Activated CD8-positive, alpha-beta memory T cell treated with anti-CD3 and anti-CD28 coated beads for 36 hours (primary cell): ENCODE measurements around the gene CD300H. TPM values are rescaled to one million over a fixed set of nuclear protein-coding genes. Genes with fewer than 3 reads are reported as not detected.
"Not testable (repeated sequence)": the region's sequence is repeated elsewhere in the genome, so short reads cannot be mapped to it uniquely, and the experiment has no call there.

Source experiments
- CTCF ChIA-PET: fragments of 350-600 bp; sonication (Branson Sonifier 250); formaldehyde crosslinking; loops from one replicate; lab custom pipeline; 2021; ENCODE audit warnings: antibody characterized with exemption; lab: Charles Lee
- POLR2A ChIA-PET: fragments of 350-600 bp; sonication (Branson Sonifier 250); formaldehyde crosslinking; loops from one replicate; lab custom pipeline; 2021; ENCODE audit warnings: antibody characterized with exemption; lab: Charles Lee
- total RNA-seq, 2 experiments: library from RNA; stranded (reverse); gene quantifications; one replicate each; pipeline ENCODE4 v1.2.3, GENCODE V29; 2021

Gene CD300H
- total RNA-seq, 2 experiments from 2014 or later = not detected

DNA sequence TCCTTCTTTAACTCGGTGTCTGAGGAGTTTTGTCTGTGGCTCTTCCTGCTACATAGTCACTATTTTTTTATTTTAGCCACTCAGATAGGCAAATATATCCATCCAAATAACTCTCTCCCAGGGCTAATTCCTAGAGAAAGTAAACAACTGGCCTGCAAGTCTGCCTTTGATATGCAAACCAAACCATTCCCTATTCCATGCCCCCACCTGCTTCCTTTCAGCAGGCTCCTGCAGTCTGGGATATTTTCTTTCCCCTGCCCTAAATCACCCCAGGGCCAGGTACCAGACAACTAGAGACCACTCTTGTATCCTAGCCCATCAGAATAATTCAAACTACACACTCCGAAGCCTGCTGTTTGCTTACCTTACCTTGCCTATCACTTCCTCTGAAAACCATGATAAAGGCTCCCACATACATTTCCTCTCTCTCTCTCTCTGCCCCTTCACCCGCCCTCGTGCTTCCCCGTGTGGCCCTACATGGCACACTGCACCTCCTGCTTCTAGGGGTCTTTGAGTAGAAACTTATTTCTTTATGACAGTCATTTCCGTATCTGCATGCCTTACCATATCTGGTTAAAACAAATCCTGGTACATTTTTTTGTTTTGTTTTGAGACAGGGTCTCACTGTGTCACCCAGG, 8.3 kb downstream of the CD300H start:
- ChIA-PET POLR2A (no interaction called here), CTCF (no interaction called here)

DNA sequence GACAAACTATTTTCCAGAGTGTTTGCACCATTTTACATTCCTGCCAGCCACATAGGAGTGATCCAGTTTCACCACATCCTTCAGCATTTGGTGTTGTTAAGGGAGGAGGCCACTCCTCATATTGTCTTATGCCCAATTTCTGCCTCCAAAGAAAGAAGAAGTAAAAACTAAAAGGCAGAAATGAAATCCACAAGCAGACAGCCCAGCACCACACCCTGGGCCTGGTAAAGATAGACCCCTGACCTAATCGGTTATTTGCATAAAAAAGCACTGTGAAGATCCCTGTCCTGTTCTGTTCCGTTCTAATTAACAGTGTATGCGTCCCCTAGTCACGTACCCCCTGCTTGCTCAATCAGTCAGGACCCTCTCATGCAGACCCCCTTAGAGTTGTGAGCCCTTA, 8.9 kb downstream of the CD300H start:
- POLR2A ChIA-PET, CTCF ChIA-PET: not testable (repeated sequence)

DNA sequence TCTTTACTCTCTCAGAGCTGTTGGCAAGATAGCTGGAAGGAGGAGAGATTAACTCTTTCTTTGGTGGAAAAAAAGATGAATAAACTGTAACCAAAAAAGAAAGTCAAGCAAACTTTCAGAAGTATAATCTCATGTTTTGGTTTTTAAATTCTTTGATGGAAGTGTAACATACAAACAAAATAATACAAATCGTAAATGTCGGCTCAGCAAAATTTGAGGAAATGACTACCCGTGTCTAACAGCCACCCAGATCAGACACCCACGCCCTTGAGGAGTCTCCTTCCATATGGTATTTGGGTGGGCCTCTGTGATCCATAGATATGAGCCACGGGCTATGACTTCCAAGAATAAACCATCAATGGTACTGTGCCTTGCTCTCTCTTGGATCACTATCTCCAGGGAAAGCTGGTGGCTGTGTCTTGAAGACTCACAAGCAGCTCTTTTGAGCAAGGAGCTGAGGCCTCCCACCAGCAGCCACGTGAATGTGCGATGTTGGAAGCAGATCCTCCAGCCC, 11.8 kb downstream of the CD300H start:
- CTCF ChIA-PET = no interaction called here
- POLR2A ChIA-PET = no interaction called here

DNA sequence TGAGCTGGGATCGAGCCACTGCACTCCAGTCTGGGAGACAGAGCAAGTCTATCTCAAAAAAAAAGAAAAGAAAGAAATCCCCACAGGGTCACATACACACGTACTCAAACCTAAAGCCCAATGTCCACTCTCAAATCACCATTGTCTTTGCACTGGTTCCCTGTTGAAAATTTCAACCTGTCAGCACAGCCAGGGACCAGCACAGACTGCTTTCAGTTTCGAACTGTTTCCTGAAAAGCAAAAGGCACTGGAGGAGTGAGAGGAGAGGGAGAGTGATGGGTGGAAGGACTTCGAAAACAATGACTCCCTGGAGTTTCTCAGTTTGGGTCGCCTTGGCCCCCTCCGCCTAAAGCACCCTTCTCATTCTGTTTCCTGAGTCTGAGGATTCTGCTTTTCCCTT, 12.4 kb downstream of the CD300H start:
- ChIA-PET CTCF (no interaction called here), POLR2A (no interaction called here)

DNA sequence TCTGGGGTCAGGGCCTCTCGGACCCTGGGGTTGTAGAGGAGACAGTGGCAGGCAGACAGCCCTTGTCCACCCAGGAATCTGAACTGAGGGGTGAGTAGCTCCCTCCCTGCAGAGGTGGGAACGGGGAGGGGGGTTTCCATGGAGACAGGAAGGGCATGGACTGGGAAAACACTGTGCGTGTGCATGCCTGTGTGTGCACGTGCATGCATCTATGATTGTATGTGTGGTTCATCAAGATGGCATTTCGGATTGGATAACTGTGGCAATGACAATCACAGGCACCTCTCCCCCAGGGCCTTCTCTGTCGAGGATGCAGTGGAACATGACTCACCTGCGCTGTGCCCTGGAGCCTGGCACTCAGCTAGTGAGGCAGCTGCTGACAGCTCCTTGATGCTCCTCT, 15.3 kb downstream of the CD300H start:
- ChIA-PET CTCF (interaction anchor here (1.0 kb wide), 1 partner anchor 14 kb away, joined by 4 read pairs; no protein-coding TSS in a partner anchor), POLR2A (no interaction called here)

DNA sequence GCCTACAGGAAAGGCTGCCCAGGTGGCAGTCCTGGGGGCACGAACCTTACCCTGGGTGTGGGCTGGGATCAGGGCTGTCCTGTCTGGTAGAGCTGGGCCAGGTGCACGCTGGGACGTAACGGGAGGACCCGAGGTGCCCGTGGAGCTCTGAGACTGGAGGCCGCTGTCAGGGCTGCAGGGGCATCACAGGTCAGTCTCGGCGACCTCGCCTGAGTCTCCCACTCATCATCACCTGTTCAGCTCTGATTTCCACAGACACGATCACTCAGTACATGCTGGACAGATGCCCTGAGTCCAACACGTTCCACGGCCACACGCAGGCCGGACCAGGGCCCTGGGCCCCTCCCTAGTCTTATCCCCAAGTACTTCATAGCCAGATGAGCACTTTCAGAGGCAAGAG, 16.7 kb downstream of the CD300H start:
- ChIA-PET CTCF (no interaction called here), POLR2A (no interaction called here)

DNA sequence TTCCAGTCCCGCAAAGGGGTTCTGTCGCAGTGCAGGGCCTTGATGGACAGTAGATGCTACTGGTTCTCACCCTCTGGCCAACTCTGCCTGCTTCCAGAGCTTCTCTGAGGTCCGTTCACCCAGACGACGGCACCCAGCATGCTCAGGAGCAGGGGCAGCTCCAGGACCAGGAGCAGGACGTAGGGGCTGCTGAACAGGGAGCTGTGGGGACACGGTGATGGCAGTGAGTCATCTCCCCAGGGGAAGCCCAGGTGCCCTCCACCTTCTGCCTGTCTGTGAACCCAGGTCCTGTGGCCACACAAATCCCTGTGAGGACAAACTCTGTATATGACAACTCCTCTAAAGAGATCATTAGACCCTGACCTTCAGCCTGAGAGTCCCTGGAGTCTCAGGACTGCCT, 18.0 kb downstream of the CD300H start:
- ChIA-PET CTCF (no interaction called here), POLR2A (no interaction called here)

DNA sequence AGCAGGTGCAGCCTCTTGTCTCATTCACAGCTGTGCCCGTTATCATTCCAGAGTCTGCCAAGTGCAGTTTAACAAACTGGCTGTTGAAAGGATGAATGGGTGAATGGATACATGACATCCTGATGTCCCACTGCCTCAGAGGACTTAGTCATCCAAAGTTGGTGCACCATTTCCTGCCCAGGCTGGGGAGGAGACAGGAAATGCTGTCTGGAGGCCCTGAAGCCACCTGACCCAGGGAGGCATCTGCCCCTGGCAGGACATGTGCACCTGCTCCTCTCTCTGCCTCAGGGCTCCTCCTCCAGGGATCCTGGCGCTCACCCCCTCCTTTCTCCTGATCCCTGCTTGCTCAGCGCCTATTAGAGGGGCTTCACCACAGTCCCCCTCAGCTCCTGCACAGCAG, 19.6 kb downstream of the CD300H start:
- CTCF ChIA-PET = no interaction called here

DNA sequence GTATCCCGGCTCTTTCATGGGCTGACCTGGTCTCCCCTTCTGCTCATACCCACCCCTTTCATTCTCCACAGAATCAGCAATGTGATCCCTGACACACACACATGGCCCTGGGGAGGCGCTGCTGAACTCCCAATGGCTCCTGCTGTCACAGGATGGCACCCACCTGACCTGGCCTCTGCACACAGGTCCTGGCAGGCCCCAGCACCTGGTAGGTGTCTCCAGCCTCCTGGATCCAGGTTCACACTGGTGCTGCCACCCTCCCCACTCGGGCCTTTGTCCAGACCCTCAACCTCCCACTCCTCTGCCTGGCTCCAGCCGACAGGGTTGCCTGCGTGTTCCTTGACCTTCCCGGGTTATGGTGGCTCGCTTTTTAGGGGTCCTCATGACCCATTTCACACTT, 20.0 kb downstream of the CD300H start:
- POLR2A ChIA-PET = no interaction called here
- CTCF ChIA-PET = no interaction called here

More for the DNA sequence above, 19.6 kb downstream of the CD300H start:
- POLR2A ChIA-PET = no interaction called here

DNA sequence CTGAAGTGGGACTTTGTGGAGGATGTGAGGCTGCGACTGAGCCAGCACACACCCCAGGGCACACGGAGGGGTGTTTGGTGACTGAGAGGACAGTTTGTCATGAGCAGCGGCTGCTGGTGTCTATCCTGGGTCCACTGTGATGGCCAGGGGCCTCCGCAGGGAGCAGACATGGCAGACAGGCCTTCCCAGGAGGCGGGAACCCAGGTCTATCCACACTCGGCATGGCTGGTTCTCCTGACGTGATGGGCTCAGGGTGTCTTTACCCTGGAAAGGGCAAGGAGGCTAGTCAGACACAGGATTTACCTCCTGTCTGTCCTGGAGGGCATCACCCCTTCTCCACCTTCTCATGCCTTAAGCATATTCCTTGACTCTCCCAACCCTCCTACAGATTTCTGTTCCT, 20.7 kb downstream of the CD300H start:
- CTCF ChIA-PET = no interaction called here
- POLR2A ChIA-PET = interaction anchor here (0.5 kb wide), 1 partner anchor 94 kb away, joined by 3 read pairs; no protein-coding TSS in a partner anchor

DNA sequence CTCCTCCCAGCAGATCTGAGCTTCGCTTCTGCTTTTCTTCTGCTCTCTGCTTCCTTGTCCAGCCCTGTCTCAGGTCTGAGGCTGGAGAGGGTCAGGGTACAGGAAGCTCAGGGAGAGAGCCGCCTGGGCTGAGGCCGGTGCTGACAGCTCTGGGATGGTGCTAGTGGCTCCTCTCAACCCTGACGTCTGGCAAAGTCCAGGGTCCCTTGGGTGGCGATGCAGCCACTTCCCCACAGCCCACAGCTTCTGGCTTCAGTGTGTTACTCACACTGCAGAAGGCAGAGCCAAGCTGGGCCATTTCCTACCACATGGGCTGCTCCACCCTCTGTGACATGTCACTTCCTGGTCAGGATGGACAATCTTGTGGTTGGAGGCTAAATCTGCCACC, 21.5 kb downstream of the CD300H start, which contains the start of gene CD300C:
Gene CD300C (minus strand): TSS at position 273 of the 388 bp plus-strand sequence. CDS start 333 bp downstream, outside the sequence.
- ChIA-PET POLR2A (no interaction called here), CTCF (no interaction called here)

DNA sequence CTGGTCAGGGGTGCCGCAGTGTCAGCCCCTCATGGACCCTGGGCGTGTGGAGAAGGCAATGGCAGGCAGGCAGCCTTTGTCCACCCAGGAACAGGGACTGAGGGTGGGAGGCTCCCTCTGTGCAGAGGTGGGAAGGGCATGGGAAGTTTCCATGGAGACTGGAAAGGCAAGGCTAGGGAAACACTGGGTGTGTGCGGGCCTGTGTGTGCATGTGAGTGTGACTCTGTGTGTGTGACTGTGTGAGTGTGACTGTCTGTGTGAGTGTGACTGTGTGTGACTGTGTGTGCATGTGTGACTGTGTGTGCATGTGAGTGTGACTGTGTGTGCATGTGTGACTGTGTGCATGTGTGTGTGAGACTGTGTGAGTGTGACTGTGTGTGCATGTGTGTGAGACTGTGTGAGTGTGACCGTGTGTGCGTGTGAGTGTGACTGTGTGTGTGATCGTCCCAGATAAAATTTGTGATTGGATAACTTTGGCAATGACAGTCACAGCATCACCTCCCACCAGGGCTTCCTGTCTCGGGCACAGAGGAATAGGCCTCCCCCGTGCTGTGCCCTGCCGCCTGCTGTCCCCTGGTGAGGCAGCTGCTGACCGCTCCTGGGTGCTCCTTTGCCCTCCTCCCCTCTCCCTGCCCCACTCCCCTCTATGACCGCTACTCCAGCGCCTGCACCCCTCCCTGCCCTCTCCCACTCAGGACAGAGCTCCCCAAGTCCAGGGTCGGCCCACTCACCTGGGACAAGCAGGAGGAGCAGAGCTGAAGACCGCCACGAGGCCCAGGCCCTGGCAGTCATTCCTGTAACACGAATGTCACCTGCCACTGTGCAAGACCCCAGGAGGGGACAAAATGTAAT, 22.1 kb downstream of the CD300H start:
- ChIA-PET POLR2A (no interaction called here), CTCF (no interaction called here)

DNA sequence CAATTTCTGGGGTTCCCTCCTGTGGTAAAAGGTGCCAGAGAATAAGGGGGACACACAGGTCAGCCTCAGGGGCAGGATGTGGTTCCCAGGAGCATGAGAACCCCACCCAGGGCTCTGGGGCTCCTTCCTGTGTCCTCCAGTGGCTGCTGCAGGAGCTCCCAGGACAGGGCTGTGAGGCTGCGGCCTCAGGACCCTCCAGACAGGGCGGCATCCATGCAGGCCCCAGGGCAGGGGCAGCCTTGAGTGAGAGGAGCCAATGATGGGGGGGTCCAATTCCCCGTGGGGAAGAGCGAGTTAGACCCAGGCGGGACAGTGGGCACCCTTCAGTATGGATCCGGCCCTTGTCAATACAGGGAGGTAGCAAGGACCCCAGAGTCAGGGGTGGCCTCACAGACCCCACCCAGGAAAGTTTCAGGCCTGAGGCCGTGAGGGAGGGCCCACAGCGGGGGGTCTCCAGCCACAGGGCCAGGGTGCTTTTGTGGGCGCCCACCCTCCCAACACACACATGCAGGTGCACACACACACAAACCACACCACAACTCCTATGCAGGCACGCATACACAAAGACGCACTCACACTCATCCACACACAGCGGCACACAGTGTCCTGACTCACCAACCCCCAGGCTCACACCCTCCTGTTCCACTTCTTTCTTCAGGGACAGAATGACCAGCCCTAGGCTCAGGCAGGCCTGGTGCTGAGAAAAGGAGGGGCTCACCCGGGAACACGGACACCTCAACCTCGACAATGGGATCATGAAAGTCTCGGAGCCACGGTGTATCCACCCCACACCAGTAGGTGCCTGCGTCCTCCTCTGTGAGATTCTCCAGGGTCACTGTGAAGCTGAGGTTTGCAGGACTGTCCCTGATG, 23.2 kb downstream of the CD300H start:
- ChIA-PET POLR2A (no interaction called here), CTCF (interaction anchor here (0.5 kb wide), 1 partner anchor 125 kb away, joined by 4 read pairs; no protein-coding TSS in a partner anchor)

DNA sequence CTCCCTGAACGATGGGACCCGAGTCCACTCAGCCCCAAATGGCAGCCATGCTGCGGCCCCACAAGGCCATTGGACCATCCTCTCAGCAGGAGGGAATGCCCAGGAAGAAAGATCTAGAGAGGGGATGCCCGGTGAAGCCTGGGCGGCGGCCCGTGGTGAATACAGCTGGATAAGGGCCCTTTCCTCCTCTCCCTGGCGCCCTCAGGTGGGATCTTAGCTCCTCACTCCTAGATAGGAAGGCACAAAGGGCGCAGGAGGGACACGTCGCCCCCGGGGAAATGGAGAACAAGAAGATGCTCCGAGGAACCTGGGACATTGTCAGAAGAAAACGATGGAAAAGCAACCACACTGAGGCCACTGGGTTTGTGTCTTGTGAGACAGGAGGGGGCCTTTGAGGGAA, 23.9 kb downstream of the CD300H start:
- ChIA-PET CTCF (no interaction called here), POLR2A (no interaction called here)

DNA sequence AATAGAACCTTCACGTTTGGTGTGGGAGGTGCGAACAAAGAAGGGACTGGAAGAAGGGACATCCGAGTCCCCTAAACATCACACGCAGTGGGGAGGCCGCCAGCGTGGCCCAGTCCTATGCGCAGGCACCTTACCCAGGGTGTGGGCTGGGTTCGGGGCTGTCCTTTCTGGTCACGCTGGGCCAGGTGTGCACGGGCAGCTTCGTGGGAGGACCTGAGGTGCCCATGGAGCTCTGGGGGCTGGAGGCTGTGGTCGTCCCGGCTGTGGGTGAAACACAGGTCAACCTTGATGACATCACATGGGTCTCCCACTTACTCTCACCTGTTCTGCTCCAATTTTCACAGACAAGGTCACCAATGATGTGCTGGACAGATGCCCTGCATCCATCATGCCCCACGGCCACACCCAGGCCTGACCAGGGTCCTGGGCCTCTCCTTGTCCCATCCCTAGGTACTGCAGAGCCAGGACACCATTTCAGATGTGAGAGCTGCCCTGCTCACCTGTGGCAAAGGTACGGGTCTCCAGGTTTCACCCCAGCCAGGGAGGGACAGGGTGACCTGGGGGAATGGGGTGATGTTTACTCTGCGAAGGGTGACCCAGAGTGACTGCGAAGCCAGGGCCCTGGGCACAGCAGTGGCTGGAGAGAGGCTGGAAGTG, 24.5 kb downstream of the CD300H start:
- CTCF ChIA-PET = no interaction called here

DNA sequence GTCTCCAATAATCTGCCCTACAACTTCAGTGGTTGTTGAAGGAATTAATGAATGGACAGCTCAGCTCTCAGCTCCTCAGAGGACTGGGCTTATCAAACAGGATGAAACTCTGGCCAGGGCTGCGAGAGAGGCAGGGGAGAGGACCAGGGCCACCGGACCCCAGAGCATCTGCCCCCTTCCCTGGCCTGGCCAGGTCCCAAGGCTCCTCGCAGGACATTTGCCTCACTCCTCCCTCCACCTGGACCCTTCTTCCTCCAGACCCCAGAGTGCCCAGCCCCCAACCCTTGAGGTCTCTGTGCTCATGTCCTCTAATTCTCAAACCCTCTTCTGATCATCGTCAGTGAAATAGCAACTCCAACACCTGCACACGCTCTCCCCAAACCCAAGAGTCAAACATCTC, 25.1 kb downstream of the CD300H start:
- ChIA-PET CTCF (no interaction called here), POLR2A (no interaction called here)

More for the DNA sequence above, 24.5 kb downstream of the CD300H start:
- POLR2A ChIA-PET = no interaction called here

DNA sequence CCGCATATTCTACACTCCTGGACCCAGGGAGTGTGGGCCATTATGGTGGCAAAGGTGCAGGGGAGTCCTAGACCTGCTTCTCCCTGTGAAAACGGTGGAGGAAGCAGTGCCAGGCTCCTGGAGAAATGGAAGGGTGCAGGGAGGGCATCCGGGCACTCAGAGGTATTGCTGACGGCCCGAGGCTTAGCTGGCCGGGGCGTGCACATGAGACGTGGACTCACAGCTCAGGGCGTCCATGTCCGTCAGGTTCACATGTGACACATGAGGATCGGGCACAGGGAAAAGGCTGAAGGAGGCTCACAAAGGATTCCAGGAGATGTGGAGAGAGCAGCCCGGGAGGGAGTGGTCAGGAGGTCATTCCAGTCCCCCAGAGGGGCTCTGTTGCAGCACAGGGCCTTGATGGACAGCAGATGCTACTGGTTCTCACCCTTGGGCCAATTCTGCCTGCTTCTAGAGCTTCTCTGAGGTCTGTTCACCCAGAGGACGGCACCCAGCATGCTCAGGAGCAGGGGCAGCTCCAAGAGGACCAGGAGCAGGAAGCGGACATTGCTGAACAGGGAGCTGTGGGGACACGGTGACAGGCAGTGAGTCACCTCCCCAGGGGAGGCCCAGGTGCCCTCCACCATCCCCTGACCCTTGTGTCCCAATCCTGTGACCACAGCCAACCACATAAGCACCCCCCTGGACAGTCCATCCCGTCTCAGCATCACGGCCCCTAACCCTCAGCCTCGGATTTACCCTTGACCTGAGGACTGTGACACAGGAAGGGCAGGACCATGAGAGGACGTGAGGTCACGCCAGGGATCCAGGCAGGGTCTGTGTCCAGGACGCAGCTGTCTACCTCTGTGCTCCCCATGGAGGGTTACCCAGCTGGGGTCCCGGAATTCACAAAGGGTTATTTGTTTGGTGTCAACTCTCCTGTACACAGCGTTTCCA, 25.9 kb downstream of the CD300H start:
- ChIA-PET POLR2A (no interaction called here), CTCF (no interaction called here)

DNA sequence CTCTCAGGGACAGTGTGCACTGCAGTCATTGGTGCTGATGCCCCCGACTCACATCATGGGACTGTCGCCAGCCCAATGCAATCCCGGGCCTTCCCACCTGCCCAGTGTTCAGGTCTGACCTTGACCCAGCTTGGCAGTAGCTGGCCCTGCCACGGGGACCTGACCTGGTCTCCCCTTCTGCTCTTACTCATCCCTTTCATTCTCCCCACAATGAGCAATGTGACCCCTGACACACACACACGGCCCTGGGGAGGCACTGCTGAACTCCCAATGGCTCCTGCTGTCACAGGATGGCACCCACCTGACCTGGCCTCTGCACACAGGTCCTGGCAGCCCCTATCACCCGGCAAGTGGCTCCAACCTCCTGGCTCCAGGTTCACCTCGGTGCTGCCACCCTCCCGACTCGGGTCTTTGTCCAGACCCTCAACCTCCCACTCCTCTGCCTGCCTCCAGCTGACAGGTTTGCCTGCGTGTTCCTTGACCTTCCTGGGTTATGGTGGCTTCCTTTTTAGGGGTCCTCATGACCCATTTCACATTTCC, 28.0 kb downstream of the CD300H start:
- ChIA-PET POLR2A (no interaction called here), CTCF (no interaction called here)
